Hepatocyte (in vitro differentiated cells): ENCODE data around the gene MRRF. TPM values are rescaled to one million over a fixed set of nuclear protein-coding genes. Genes with fewer than 3 reads are reported as not detected.

Experiments
- DNase-seq: peaks from one replicate; pipeline ENCODE4 v3.0.0-alpha.2; 2016; ENCODE audit warnings: low spot score
- H2AFZ ChIP-seq: fragments of 200-600 bp; sonication (generic); 2 replicates; pipeline ENCODE4 v1.6.0; 2016; ENCODE audit warnings: antibody characterized with exemption, mild to moderate bottlenecking
- H3K27ac ChIP-seq: fragments of 200-600 bp; sonication (generic); 2 replicates; pipeline ENCODE4 v1.5.1; 2016; ENCODE audit warnings: mild to moderate bottlenecking
- H3K27me3 ChIP-seq: fragments of 200-600 bp; sonication (generic); 2 replicates; pipeline ENCODE4 v1.6.1; 2016
- H3K36me3 ChIP-seq: fragments of 200-600 bp; sonication (generic); replicated peaks from 2 replicates; pipeline ENCODE4 v1.5.1; 2016; ENCODE audit warnings: low read depth; ENCODE audit not compliant: insufficient read depth
- H3K4me1 ChIP-seq: fragments of 200-600 bp; sonication (generic); 2 replicates; pipeline ENCODE4 v1.5.1; 2016; ENCODE audit warnings: mild to moderate bottlenecking, moderate library complexity; ENCODE audit not compliant: insufficient read depth
- H3K4me2 ChIP-seq: fragments of 200-600 bp; sonication (generic); 2 replicates; pipeline ENCODE4 v1.6.0; 2016
- H3K4me3 ChIP-seq: fragments of 200-600 bp; sonication (generic); 2 replicates; pipeline ENCODE4 v1.5.1; 2016; ENCODE audit warnings: mild to moderate bottlenecking
- H3K79me2 ChIP-seq: fragments of 200-600 bp; sonication (generic); 2 replicates; pipeline ENCODE4 v1.6.0; 2017; ENCODE audit warnings: mild to moderate bottlenecking
- H3K9me2 ChIP-seq: fragments of 200-600 bp; sonication (generic); replicated peaks from 2 replicates; pipeline ENCODE4 v1.6.0; 2017; ENCODE audit warnings: mild to moderate bottlenecking; ENCODE audit not compliant: insufficient read depth
- H3K9me3 ChIP-seq: fragments of 200-600 bp; sonication (generic); 2 replicates; pipeline ENCODE4 v1.5.1; 2016; ENCODE audit warnings: low read depth, mild to moderate bottlenecking
- H4K20me1 ChIP-seq: fragments of 200-600 bp; sonication (generic); 2 replicates; pipeline ENCODE4 v1.6.0; 2016; ENCODE audit warnings: mild to moderate bottlenecking; ENCODE audit not compliant: insufficient read depth, poor library complexity, severe bottlenecking
- CTCF ChIP-seq: fragments of 200-600 bp; sonication (generic); IDR thresholded peaks from 2 replicates; pipeline ENCODE4 v1.5.1; 2016; ENCODE audit warnings: antibody characterized with exemption, mild to moderate bottlenecking; ENCODE audit not compliant: poor library complexity
- EZH2 ChIP-seq: fragments of 200-600 bp; sonication (generic); IDR thresholded peaks from 2 replicates; pipeline ENCODE4 v1.6.1; 2016; ENCODE audit warnings: antibody characterized with exemption, mild to moderate bottlenecking, borderline replicate concordance
- EZH2phosphoT487 ChIP-seq: fragments of 200-600 bp; sonication (generic); IDR thresholded peaks from one replicate; pipeline ENCODE4 v1.6.1; 2018; ENCODE audit warnings: antibody characterized with exemption, mild to moderate bottlenecking, low read depth, moderate library complexity; ENCODE audit not compliant: unreplicated experiment, severe bottlenecking
- WGBS: methylation state at CpG from one replicate; pipeline ENCODE4 v1.1.6; 2016; ENCODE audit warnings: low lambda C conversion rate; ENCODE audit errors: missing lambda C conversion rate; 5-methylcytosine and 5-hydroxymethylcytosine counted together
- polyA plus RNA-seq: library from polyadenylated mRNA; unstranded; fragments of >200 nt; fragmentation: Nextera tagmentation; extraction: Ambion mirVana; gene quantifications from 2 replicates; pipeline ENCODE4 v1.2.1, GENCODE V29; 2016
- total RNA-seq: library from RNA; depleted of rRNA; stranded (reverse); fragments of >200 nt; gene quantifications from 2 replicates; pipeline ENCODE4 v1.2.3, GENCODE V29; 2014

Gene MRRF
- total and polyA plus RNA-seq, 2 experiments from 2014 or later: 26.8 to 32.9 TPM

GRCh38 chr9:122248448-122248865 lies 16.2 kb upstream of the MRRF start:
- Histone ChIP-seq H2AFZ (no peak overlapping the region), H3K27ac (no peak overlapping the region), H4K20me1 (peaks cover 4% of the 10 kb centered on the region), H3K9me3 (no peaks in the 10 kb centered on the region), H3K36me3 (no peaks in the 10 kb centered on the region), H3K79me2 (no peaks in the 10 kb centered on the region), H3K9me2 (no peaks in the 10 kb centered on the region), H3K4me1 (no peaks in the 10 kb centered on the region), H3K4me2 (no peak overlapping the region), H3K27me3 (no peaks in the 10 kb centered on the region), H3K4me3 (no peak overlapping the region)
- DNase-seq: no peak
- 86% methylated on average over 5 of the region's 5 CpGs for WGBS
- no peak for TF ChIP-seq CTCF
- TF ChIP-seq EZH2: no peak
- no peak for TF ChIP-seq EZH2phosphoT487

GRCh38 chr9:122251351-122251750 lies 13.3 kb upstream of the MRRF start:
- Histone ChIP-seq H3K9me3 (no peaks in the 10 kb centered on the region), H3K27ac (no peak overlapping the region), H4K20me1 (peaks cover 4% of the 10 kb centered on the region), H3K27me3 (no peaks in the 10 kb centered on the region), H3K79me2 (peaks cover 7% of the 10 kb centered on the region), H3K4me1 (no peaks in the 10 kb centered on the region), H3K9me2 (no peaks in the 10 kb centered on the region), H3K4me2 (no peak overlapping the region), H2AFZ (no peak overlapping the region), H3K4me3 (no peak overlapping the region), H3K36me3 (no peaks in the 10 kb centered on the region)
- DNase-seq: no peak
- WGBS: 100% methylated on average over 2 of the region's 2 CpGs
- TF ChIP-seq EZH2phosphoT487: no peak
- no peak for TF ChIP-seq CTCF
- TF ChIP-seq EZH2: no peak

- no peaks in the 10 kb centered on the region for H3K4me1 ChIP-seq
- H3K36me3 ChIP-seq: no peaks in the 10 kb centered on the region
- 74% methylated on average over 5 of the region's 5 CpGs for WGBS
- no peak for TF ChIP-seq EZH2
- no peak for TF ChIP-seq CTCF
- TF ChIP-seq EZH2phosphoT487: no peak
- DNase-seq: no peak
- no peak overlapping the region for H3K4me3 ChIP-seq
- H3K27ac ChIP-seq: no peak overlapping the region
- H3K4me2 ChIP-seq: no peak overlapping the region
- peaks cover 9% of the 10 kb centered on the region for H4K20me1 ChIP-seq
- no peaks in the 10 kb centered on the region for H3K9me3 ChIP-seq
- H3K9me2 ChIP-seq: no peaks in the 10 kb centered on the region
- peaks cover 13% of the 10 kb centered on the region for H3K79me2 ChIP-seq
- no peak overlapping the region for H2AFZ ChIP-seq
- H3K27me3 ChIP-seq: no peaks in the 10 kb centered on the region
These were observed 11.9 kb upstream of the MRRF start for GRCh38 chr9:122252796-122253195.

- no peaks in the 10 kb centered on the region for H3K9me2 ChIP-seq
- H4K20me1 ChIP-seq: peaks cover 12% of the 10 kb centered on the region
- DNase-seq: no peak
- H3K36me3 ChIP-seq: no peaks in the 10 kb centered on the region
- peaks cover 29% of the 10 kb centered on the region for H3K79me2 ChIP-seq
- H3K4me1 ChIP-seq: no peaks in the 10 kb centered on the region
- no peak overlapping the region for H2AFZ ChIP-seq
- H3K27ac ChIP-seq: no peak overlapping the region
- H3K4me3 ChIP-seq: no peak overlapping the region
- no peaks in the 10 kb centered on the region for H3K9me3 ChIP-seq
- no peaks in the 10 kb centered on the region for H3K27me3 ChIP-seq
- no peak overlapping the region for H3K4me2 ChIP-seq
- WGBS: 91% methylated on average over 3 of the region's 3 CpGs
- no peak for TF ChIP-seq CTCF
- TF ChIP-seq EZH2: no peak
- TF ChIP-seq EZH2phosphoT487: no peak
These were observed 9.9 kb upstream of the MRRF start for GRCh38 chr9:122254761-122255160.
